Esophagus muscularis mucosa (tissue), 4 donors: ENCODE measurements around the gene PHLPP1. TPM values are rescaled to one million over a fixed set of nuclear protein-coding genes. Genes with fewer than 3 reads are reported as not detected.

Source experiments
- DNase-seq: peaks from one replicate; pipeline ENCODE4 v3.0.0-alpha.2; 2017; ENCODE audit errors: extremely low spot score
- H3K27ac ChIP-seq, 4 donors: fragments of 200-600 bp; sonication (generic); replicated peaks in 1 of 4; 1 replicate in 3 of 4; 2 replicates in 1 of 4; pipeline ENCODE4 v1.5.1; 2016 to 2019; ENCODE audit warnings: mild to moderate bottlenecking in 1 of 4
- H3K27me3 ChIP-seq, 4 donors: fragments of 200-600 bp; sonication (generic); one replicate each; pipeline versions ENCODE4 v1.5.1 to v1.6.0; 2016 to 2019
- H3K36me3 ChIP-seq, 4 donors: fragments of 200-600 bp; sonication (generic); one replicate each; pipeline ENCODE4 v1.5.1; 2016 to 2019
- H3K4me1 ChIP-seq, 4 donors: fragments of 200-600 bp; sonication (generic); one replicate each; pipeline ENCODE4 v1.5.1; 2016 to 2019
- H3K4me3 ChIP-seq, 4 donors: fragments of 200-600 bp; sonication (generic); 1 replicate in 2 of 4; 2 replicates in 2 of 4; pipeline ENCODE4 v1.5.1; 2016 to 2019; ENCODE audit warnings: mild to moderate bottlenecking in 4 of 4, moderate library complexity in 1 of 4
- H3K9me3 ChIP-seq, 4 donors: fragments of 200-600 bp; sonication (generic); 1 replicate in 3 of 4; 2 replicates in 1 of 4; pipeline ENCODE4 v1.5.1; 2016 to 2019
- CTCF ChIP-seq, 3 experiments: fragments of 200-600 bp in 2 of 3; fragments of 450-650 bp in 1 of 3; sonication (generic) in 2 of 3; IDR thresholded peaks; one replicate each; pipeline ENCODE4 v1.5.1; 2017 to 2019; ENCODE audit warnings: antibody characterized with exemption in 3 of 3, mild to moderate bottlenecking in 2 of 3, moderate library complexity in 1 of 3
- EP300 ChIP-seq: sonication (generic); formaldehyde crosslinking; IDR thresholded peaks from one replicate; pipeline ENCODE4 v1.6.1; 2017; ENCODE audit warnings: antibody characterized with exemption
- POLR2A ChIP-seq: fragments of 450-650 bp; IDR thresholded peaks from one replicate; pipeline ENCODE4 v1.6.1; 2017; ENCODE audit warnings: antibody characterized with exemption, moderate library complexity, mild to moderate bottlenecking, low read depth
- POLR2AphosphoS5 ChIP-seq, 2 donors: sonication (generic); formaldehyde crosslinking; IDR thresholded peaks; one replicate each; pipeline ENCODE4 v1.6.1; 2017; ENCODE audit warnings: antibody characterized with exemption in 2 of 2
- WGBS: methylation state at CpG from one replicate; pipeline ENCODE4 v1.1.5; 2018; 5-methylcytosine and 5-hydroxymethylcytosine counted together
- intact Hi-C: fragments of 100-400 bp; cut with DNase I; formaldehyde crosslinking; loops from one replicate; pipeline ENCODE4 v1.15.1; 2023
- total RNA-seq, 4 donors: library from RNA; depleted of rRNA; stranded (reverse); fragments of >200 nt; gene quantifications; one replicate each; pipeline versions ENCODE4 v1.1.0 to v1.2.1, GENCODE V29; 2016

Gene PHLPP1
- total RNA-seq, 4 donors from 2014 or later = 11.6 to 23.0 (median 17.3) TPM

- Histone ChIP-seq H3K27me3 (no peaks in the 10 kb centered on the region), H3K36me3 (peaks cover 0 to 5% (median 2%) of the 10 kb centered on the region in 4 donors), H3K4me1 (peaks cover 0 to 4% (median 0%) of the 10 kb centered on the region in 4 donors), H3K27ac (no peak overlapping the region), H3K9me3 (no peaks in the 10 kb centered on the region), H3K4me3 (no peak overlapping the region)
- intact Hi-C loops = no loop called here
- TF ChIP-seq CTCF (IDR thresholded peaks at IDR 0.05) = no peak
- no peak for TF ChIP-seq POLR2AphosphoS5 (IDR thresholded peaks at IDR 0.05)
- TF ChIP-seq POLR2A = no peak
- TF ChIP-seq EP300 = no peak
- no peak for DNase-seq
- WGBS = 90% methylated on average over 5 of the region's 5 CpGs
Observed at GRCh38 chr18:62925031-62925688, 209.8 kb downstream of the PHLPP1 start.

- TF ChIP-seq EP300 (no peak), CTCF (IDR thresholded peaks at IDR 0.05) (no peak), POLR2AphosphoS5 (IDR thresholded peaks at IDR 0.05) (no peak), POLR2A (no peak)
- H3K4me3 ChIP-seq = no peak overlapping the region
- H3K27ac ChIP-seq = no peak overlapping the region
- H3K9me3 ChIP-seq = no peaks in the 10 kb centered on the region
- WGBS = 56% methylated on average over 1 of the region's 1 CpG
- intact Hi-C loops = no loop called here
- no peaks in the 10 kb centered on the region for H3K27me3 ChIP-seq
- no peak for DNase-seq
- no peaks in the 10 kb centered on the region for H3K36me3 ChIP-seq
- H3K4me1 ChIP-seq = no peaks in the 10 kb centered on the region
Observed at GRCh38 chr18:62928326-62928725, 213.0 kb downstream of the PHLPP1 start.

GRCh38 chr18:62933261-62933887, 218.0 kb downstream of the PHLPP1 start:
- Histone ChIP-seq H3K36me3 (no peaks in the 10 kb centered on the region), H3K27me3 (no peaks in the 10 kb centered on the region), H3K27ac (no peak overlapping the region), H3K9me3 (no peaks in the 10 kb centered on the region), H3K4me1 (peaks cover 4 to 21% (median 21%) of the 10 kb centered on the region in 4 donors), H3K4me3 (no peak overlapping the region)
- TF ChIP-seq CTCF (IDR thresholded peaks at IDR 0.05) = no peak
- no peak for TF ChIP-seq EP300
- WGBS = 98% methylated on average over 2 of the region's 2 CpGs
- intact Hi-C loops = no loop called here
- DNase-seq = no peak

GRCh38 chr18:62935994-62936393, 220.7 kb downstream of the PHLPP1 start:
- whole genome bisulfite sequencing = 85% methylated on average over 3 of the region's 3 CpGs
- peak overlapping the region in 1 of 4 donors; percentile 75 for H3K27ac ChIP-seq
- peaks cover 19 to 39% (median 38%) of the 10 kb centered on the region in 4 donors for H3K4me1 ChIP-seq
- no peak overlapping the region for H3K4me3 ChIP-seq
- H3K9me3 ChIP-seq = no peaks in the 10 kb centered on the region
- no peaks in the 10 kb centered on the region for H3K36me3 ChIP-seq
- no peak for DNase-seq
- TF ChIP-seq POLR2AphosphoS5 (IDR thresholded peaks at IDR 0.05) (no peak), CTCF (IDR thresholded peaks at IDR 0.05) (no peak), EP300 (no peak), POLR2A (no peak)
- H3K27me3 ChIP-seq = no peaks in the 10 kb centered on the region
- intact Hi-C loops = no loop called here
